WI38 (cell line): ENCODE data around the gene OR5T3.

Experiments used
- H3K4me3 ChIP-seq: 2 replicates; pipeline ENCODE4 v1.5.1; 2011; ENCODE audit warnings: low read depth, mild to moderate bottlenecking, control low read depth, low read length
- CTCF ChIP-seq: IDR thresholded peaks from 2 replicates; pipeline ENCODE4 v1.5.1; 2012; ENCODE audit warnings: low read depth, mild to moderate bottlenecking, control low read depth, low read length

OR5T3 gene

GRCh38 chr11:56296898-56297297 is 44.8 kb downstream of the OR5T3 start:
- TF ChIP-seq CTCF, result no peak

More at GRCh38 chr11:56296898-56297297, 44.8 kb downstream of the OR5T3 start:
- H3K4me3 ChIP-seq, result no peak overlapping the region
